IPS-11a (cell line): ENCODE measurements around the gene OPA3.
A peak's percentile ranks its signal among the peaks of the same experiment; 100 is the strongest.
"Not testable (repeated sequence)": the region's sequence is repeated elsewhere in the genome, so short reads cannot be mapped to it uniquely, and the experiment has no call there.

Experiments used
- H3K4me3 ChIP-seq: one replicate; pipeline ENCODE4 v1.5.1; 2013; ENCODE audit warnings: low read depth, low read length, control low read depth

The OPA3 gene

DNA sequence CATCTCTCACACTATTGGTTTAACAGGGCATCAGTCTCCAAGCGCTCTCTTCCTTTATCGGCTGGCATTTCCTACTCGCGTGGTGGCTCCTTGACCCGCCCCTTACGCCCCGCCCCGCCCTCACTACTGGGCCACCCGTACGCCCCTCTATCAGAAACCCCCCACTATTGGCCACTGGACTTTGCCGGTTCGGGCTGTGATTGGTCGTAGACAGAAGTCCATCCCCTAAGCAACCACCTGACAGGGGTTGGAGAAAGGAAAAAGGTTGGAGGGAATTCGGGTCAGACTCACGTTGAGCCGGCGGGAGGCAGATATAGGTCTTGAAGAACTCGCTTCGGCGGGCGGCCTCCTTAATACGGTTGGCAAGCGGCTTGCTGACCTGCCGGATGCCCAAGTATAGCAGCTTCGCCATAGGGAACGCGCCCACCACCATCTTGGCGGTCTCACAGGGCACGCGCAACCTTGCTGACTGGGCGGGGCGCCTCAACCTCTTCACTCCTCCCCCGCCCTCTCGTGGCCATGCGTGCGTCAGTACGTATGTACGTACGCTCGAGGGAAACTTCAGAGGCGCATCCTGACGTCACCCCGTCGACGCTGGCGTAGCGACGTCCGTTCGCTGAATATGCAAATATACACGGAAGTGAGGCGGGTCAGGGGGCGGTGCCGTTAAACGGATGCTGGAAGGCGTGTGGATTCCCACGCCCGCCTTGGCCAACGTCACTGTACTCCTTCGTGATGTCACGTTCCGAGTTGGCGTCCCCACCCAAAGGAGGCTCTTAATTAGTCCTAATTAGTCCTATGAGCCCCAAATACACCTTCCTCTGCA, at the start of gene OPA3:
TSS of gene OPA3 (minus strand) at position 471 of the 826 bp plus-strand sequence. CDS start at position 433, 38 bp downstream.
- H3K4me3 ChIP-seq = peak within 1 kb of the TSS; percentile 89

- H3K4me3 ChIP-seq = no peak overlapping the region
These were observed 48.0 kb upstream of the OPA3 start for GRCh38 chr19:45632468-45633196.

DNA sequence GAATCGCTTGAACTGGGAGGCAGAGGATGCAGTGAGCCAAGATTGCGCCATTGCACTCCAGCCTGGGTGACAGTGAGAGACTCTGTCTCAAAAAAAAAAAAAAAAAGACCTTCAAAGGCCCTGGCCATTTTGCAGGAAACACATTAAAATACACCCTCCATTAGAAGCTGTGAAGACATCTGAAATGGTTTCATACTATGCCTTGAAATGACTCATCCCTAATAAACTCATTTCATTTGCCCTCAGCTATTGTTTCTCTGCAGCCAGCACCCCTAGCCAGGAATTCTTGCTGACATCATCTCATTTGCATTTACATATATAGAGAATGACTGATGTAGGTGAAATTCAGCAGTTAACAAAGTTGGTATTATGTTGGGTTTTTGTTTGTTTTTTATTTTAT, 45.9 kb upstream of the OPA3 start:
- H3K4me3 ChIP-seq = no peak overlapping the region

- H3K4me3 ChIP-seq = no peak overlapping the region
These were observed 45.1 kb upstream of the OPA3 start for GRCh38 chr19:45629704-45630103.

DNA sequence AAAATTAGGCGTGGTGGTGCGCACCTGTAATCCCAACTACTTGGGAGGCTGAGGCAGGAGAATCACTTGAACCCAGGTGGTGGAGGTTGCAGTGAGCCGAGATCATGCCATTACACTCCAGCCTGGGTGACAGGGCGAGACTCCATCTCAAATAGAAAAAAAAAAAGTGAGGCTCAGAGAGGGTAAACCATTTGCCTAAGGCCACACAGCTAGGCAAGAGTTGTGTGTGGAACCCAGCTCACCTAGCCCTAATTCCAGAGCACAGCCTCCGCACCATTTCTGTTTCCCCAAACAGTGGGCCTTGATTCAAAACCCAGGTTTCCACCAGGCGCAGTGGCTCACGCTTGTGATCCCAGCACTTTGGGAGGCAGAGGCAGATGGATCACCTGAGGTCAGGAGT, 43.6 kb upstream of the OPA3 start:
- H3K4me3 ChIP-seq = not testable (repeated sequence)

- H3K4me3 ChIP-seq = no peak overlapping the region
These were observed 39.4 kb upstream of the OPA3 start for GRCh38 chr19:45623984-45624383.

DNA sequence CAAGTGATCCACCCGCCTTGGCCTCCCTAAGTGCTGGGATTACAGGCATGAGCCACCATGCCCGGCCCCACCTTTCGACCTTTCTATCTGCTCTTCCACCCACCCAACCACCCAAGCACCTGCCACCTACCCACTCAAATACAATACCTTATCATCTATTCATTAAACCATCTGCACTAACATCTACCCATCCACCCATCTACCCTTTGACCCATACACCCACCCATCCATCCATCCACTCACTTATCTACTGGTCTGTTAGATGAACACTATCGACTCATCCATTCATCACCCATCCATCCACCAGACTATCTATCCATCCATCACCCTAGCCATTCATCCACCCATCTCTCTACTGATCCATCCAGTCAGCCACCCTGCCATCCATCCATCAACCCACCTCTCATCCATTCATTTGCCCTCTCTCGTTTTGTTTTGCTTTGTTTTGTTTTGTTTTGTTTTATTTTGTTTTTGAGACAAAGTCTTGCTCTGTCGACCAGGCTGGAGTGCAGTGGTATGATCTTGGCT, 37.4 kb upstream of the OPA3 start:
- no peak overlapping the region for H3K4me3 ChIP-seq

DNA sequence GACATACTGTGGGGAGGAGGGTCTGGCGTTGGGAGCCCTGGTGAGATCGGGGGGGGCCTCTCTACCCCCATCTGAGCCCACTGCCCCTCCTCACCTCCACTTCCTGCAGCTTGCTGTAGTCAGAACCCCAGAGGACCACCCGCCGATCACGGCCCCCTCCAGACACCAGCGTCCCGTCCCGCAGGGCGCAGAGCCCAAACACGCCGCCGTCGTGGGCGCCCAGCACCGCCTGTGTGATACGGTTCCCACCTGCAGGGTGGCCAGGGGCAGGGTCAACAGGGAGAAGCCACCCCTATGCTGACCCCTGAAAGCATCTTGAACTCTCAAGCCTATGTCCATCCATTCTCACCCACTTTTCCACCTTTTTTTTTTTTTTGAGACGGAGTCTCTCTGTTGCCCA, 36.8 kb upstream of the OPA3 start:
- H3K4me3 ChIP-seq = no peak overlapping the region

DNA sequence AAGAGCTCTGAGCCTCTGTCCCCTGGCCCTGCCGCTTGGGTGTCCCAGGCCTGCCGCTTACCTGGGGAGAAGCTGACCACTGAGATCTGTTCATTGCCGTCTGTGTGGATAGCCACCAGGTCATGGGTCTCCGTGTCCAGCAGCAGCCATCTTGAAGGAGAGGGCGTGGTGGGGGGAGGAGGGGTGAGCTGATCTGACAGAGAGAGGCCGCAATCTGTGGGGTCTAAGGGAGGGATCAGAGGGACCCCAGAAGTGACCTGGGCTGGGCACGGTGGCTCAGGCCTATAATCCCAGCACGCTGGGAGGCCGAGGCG, 32.1 kb upstream of the OPA3 start:
- peak overlapping the region; percentile 65 for H3K4me3 ChIP-seq

- peak overlapping the region; percentile 65 for H3K4me3 ChIP-seq
These were observed 31.4 kb upstream of the OPA3 start for GRCh38 chr19:45615795-45616703.

- H3K4me3 ChIP-seq = not testable (repeated sequence)
These were observed 30.5 kb upstream of the OPA3 start for GRCh38 chr19:45615056-45615455.

DNA sequence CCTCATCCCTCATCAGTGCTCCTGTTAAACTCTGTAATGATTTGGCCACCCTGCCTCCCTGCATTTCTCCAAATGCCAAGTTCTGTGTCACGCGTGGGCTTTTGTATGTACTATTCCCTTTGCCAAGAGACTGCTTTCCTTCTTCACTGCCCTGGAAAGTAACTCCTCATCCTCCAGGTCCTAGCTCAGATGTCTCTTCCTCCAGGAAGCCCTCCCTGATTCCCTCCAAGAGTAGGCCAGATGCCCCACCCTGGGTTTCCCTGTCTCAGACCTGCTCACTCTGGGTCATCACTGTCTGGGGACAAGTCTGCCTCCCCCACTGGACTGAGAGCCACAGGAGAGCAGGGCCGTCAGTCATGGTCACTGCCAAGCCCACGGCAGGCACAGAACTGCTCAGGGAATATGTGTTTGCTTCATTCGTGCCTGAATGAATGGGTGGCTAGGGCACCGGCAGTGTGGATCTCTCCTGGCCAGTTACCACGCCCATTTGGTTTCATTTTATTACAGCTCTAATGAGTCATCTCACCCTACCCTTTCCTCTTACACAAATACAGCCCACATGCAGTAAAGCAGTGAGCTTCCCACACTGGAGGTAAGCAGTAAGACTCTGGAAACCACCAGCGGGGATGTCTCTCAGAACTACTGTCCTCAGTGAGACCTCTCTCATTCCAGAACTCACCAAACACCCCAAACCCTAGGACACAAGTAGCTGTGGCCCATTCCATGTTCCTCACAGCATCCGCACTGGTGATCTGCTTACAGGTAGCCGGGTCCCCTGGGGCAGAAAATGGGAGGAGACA, 29.5 kb upstream of the OPA3 start:
- no peak overlapping the region for H3K4me3 ChIP-seq

- no peak overlapping the region for H3K4me3 ChIP-seq
These were observed 24.3 kb upstream of the OPA3 start for GRCh38 chr19:45608948-45609347.

GRCh38 chr19:45607071-45608029, 22.7 kb upstream of the OPA3 start:
- peak overlapping the region; percentile 35 for H3K4me3 ChIP-seq

GRCh38 chr19:45601524-45602374, 17.1 kb upstream of the OPA3 start, which contains the start of gene GPR4:
TSS of gene GPR4 (minus strand) at chr19:45602212. CDS start at chr19:45591866, 10,346 bp downstream.
- H3K4me3 ChIP-seq = peak within 1 kb of the TSS; percentile 13

- H3K4me3 ChIP-seq = no peak overlapping the region
These were observed 16.5 kb upstream of the OPA3 start for GRCh38 chr19:45601115-45601514.

- no peak overlapping the region for H3K4me3 ChIP-seq
These were observed 15.8 kb upstream of the OPA3 start for GRCh38 chr19:45600340-45600885.

- no peak overlapping the region for H3K4me3 ChIP-seq
These were observed 14.7 kb upstream of the OPA3 start for GRCh38 chr19:45599286-45599685.
